ENCODE measurements around the gene FBRS.
"Not testable (repeated sequence)": the region's sequence is repeated elsewhere in the genome, so short reads cannot be mapped to it uniquely, and the experiment has no call there.

FBRS gene

DNA sequence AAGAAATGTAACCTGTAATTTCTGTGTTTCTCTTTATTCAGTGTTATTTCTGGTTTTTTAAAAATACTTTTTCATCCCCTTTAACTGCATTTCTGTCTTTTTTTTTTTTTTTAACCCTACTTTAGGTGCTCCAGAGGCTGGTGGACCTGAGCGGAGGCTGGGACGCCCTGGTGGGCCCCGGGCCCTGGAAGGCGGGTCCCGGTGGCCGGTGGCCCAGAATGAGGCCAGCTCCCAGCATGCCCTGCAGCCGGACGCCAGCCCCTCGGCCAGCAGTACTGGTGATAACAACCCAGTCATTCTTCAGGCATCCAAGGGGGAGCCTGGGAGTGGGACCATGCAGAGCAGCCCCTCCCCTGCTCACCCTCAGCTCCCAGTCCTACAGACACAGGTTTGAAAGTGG, 42.3 kb downstream of the FBRS start:
- DNase-seq, result no peak

DNA sequence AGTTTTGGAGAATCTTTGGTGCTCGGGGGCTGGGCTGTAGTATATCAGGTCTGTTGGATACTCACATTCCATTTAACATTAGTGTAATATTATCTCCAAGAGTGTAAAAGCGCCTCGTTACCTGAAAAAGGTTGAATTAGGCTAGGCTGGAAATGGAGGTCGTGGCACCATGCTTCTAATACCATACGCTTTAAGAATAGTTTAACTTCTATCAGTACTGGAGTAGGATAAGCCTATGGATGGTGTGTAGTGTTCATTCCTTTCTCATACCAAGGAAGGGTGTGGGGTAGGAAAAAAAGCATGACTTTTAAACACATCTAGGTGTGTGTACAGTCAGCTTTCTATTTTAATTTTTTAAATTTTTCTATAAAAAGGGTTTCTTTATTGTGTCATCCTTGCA, 42.7 kb downstream of the FBRS start:
- no peak for DNase-seq

GRCh38 chr16:30703071-30703470, 44.8 kb downstream of the FBRS start:
- DNase-seq, result not testable (repeated sequence)

DNA sequence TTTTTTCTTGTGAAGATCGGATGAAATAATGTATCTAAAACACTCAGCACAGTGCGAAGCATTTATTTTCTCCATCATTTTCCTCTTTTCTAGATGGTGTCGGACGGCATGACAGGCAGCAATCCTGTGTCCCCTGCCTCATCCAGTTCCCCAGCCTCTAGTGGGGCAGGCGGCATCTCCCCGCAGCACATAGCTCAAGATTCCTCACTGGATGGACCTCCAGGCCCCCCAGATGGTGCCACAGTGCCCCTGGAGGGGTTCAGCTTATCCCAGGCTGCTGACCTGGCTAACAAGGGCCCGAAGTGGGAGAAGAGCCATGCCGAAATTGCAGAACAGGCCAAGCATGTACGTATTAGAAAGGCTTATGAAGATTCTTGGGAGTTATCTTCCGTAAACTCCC, 45.7 kb downstream of the FBRS start:
- no peak for DNase-seq

DNA sequence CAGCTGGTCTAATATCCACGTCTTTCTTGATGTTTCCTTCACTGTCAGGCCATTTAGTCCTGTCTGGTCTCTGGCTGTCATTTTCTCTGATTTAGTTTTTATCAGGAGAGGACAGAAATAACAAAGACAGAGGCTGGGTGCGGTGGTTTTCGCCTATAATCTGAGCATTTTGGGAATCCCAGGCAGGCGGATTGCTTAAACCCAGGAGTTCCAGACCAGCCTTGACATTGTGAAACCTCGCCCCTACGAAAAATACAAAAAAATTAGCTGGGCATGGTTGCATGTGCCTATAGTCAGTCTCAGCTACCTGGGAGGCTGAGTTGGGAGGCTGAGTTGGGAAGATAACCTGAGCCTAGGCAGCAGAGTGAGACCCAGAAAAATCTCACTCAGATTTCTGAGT, 47.8 kb downstream of the FBRS start:
- no peak for DNase-seq

- no peak for DNase-seq
Measured at GRCh38 chr16:30710971-30711370, 52.7 kb downstream of the FBRS start.

- no peak for DNase-seq
Measured at GRCh38 chr16:30711712-30712111, 53.5 kb downstream of the FBRS start.

- DNase-seq, result peak; percentile 62
Measured at GRCh38 chr16:30715750-30716445, 57.7 kb downstream of the FBRS start.

DNA sequence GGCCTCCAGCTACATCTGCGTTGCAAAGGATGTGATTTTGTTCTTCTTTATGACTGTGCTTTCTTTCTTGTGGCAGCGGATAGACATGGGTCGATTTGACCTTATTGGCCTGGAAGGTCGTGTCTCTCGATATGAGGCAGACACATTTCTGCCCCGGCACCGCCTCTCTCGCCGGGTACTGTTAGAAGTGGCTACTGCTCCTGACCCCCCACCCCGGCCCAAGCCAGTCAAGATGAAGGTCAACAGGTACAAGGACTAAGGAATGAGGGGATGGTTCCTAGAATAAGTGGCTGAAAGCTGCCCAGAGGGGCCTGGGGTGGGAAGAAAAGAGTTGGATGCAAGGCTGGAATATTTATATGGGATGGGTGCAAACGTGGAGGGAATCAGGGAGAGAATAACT, 61.9 kb downstream of the FBRS start:
- DNase-seq, result no peak

All from CD4-positive, alpha-beta T cell treated with Interleukin-10 for 1 hour (primary cell).